ENCODE results near the gene MLH3. TPM values are rescaled to one million over a fixed set of nuclear protein-coding genes. Genes with fewer than 3 reads are reported as not detected.
A peak's percentile ranks its signal among the peaks of the same experiment; 100 is the strongest.

Gene MLH3
- total and polyA plus RNA-seq, 2 of the 13 experiments (the other 11 are each of a cell fraction or from before 2014, with no cell fraction given), result 14.4 to 24.8 TPM

- TF ChIP-seq ZSCAN9 (CRISPR knock-in tag; IDR thresholded peaks at IDR 0.05; ENCODE audit: borderline replicate concordance), result 0 out of 2 replicates have a peak, but pooled peaks have one; percentile 12
- no peak for TF ChIP-seq ATF6 (CRISPR knock-in tag; conservative IDR thresholded peaks at IDR 0.05)
- no peak for TF ChIP-seq ZFP36L2 (CRISPR knock-in tag; IDR thresholded peaks at IDR 0.05)
- no peak for TF ChIP-seq TAF15 (IDR thresholded peaks at IDR 0.05; ENCODE audit: low read depth, low read length, poor library complexity, severe bottlenecking)
- TF ChIP-seq TEAD3 (CRISPR knock-in tag; optimal IDR thresholded peaks at IDR 0.05; ENCODE audit: borderline replicate concordance), result peak; percentile 91
- TF ChIP-seq ZNF580 (CRISPR knock-in tag; IDR thresholded peaks at IDR 0.05; ENCODE audit: borderline replicate concordance, low read depth), result no peak
- TF ChIP-seq HDAC6 (IDR thresholded peaks at IDR 0.05; ENCODE audit: low read depth, low read length), result no peak
- no peak for TF ChIP-seq SMARCC2 (IDR thresholded peaks at IDR 0.05)
- TF ChIP-seq AKNA (CRISPR knock-in tag; IDR thresholded peaks at IDR 0.05; ENCODE audit: borderline replicate concordance), result no peak
- TF ChIP-seq KLF16 (CRISPR knock-in tag; IDR thresholded peaks at IDR 0.05), result no peak
- TF ChIP-seq PPARG (CRISPR knock-in tag; conservative IDR thresholded peaks at IDR 0.05), result peak; percentile 98
- no peak for TF ChIP-seq BCL6 (CRISPR knock-in tag; IDR thresholded peaks at IDR 0.05)
- TF ChIP-seq AFF4 (CRISPR knock-in tag; IDR thresholded peaks at IDR 0.05), result no peak
- no peak for TF ChIP-seq ZMYM2 (CRISPR knock-in tag; IDR thresholded peaks at IDR 0.05)
- no peak for TF ChIP-seq ZNF672 (CRISPR knock-in tag; IDR thresholded peaks at IDR 0.05)
- TF ChIP-seq ZNF432 (CRISPR knock-in tag; IDR thresholded peaks at IDR 0.05; ENCODE audit: borderline replicate concordance), result no peak
Observed at GRCh38 chr14:75041613-75042012, 9.7 kb downstream of the MLH3 start (continued).

Measured in HepG2 (cell line).